IMR-90 (cell line): ENCODE measurements around the gene PHC2. TPM values are rescaled to one million over a fixed set of nuclear protein-coding genes. Genes with fewer than 3 reads are reported as not detected.

Experiments
- ATAC-seq: fragments of 200-7000 bp; cut with Tn5 transposase; 2 replicates; pipeline ENCODE4 v1.9.1; 2020; ENCODE audit warnings: low read depth, mild to moderate bottlenecking, moderate library complexity
- BruUV-seq: library from RNA; stranded (reverse); fragments of 400-500 nt; replicated peaks from 2 replicates; lab custom pipeline; 2021; lab: Mats Ljungman, UMichigan
- CTCF ChIA-PET: fragments of 300-600 bp; formaldehyde crosslinking; extraction: SDS; loops from one replicate; lab custom pipeline; 2021; ENCODE audit warnings: antibody characterized with exemption; lab: Yijun Ruan, JAX
- POLR2A ChIA-PET: fragments of 300-600 bp; sonication (Branson Sonifier 250); formaldehyde crosslinking; loops from one replicate; lab custom pipeline; 2022; ENCODE audit warnings: antibody characterized with exemption; ENCODE audit not compliant: unreplicated experiment; lab: Charles Lee
- DNase-seq: peaks from one replicate; pipeline ENCODE4 v3.0.0; 2013
- H2AFZ ChIP-seq: replicated peaks from 2 replicates; pipeline ENCODE3; 2013; ENCODE audit warnings: low read length, mild to moderate bottlenecking; ENCODE audit not compliant: poor library complexity
- H2AK5ac ChIP-seq: 2 replicates; pipeline ENCODE4 v1.6.1; 2013; ENCODE audit warnings: low read depth, low read length, inconsistent platforms
- H2AK9ac ChIP-seq: replicated peaks from 2 replicates; pipeline ENCODE3; 2013; ENCODE audit warnings: mild to moderate bottlenecking, low read depth, low read length, moderate library complexity; ENCODE audit not compliant: poor library complexity
- H2BK120ac ChIP-seq: 2 replicates; pipeline ENCODE4 v1.6.1; 2013; ENCODE audit warnings: low read depth, low read length, inconsistent platforms
- H2BK15ac ChIP-seq: 3 replicates; pipeline ENCODE4 v1.6.1; 2013; ENCODE audit warnings: low read depth, low read length, inconsistent platforms
- H2BK20ac ChIP-seq: 2 replicates; pipeline ENCODE4 v1.6.1; 2013; ENCODE audit warnings: low read depth, mild to moderate bottlenecking, inconsistent platforms, low read length, moderate library complexity
- H2BK5ac ChIP-seq: 2 replicates; pipeline ENCODE4 v1.6.1; 2013; ENCODE audit warnings: mild to moderate bottlenecking, low read depth, low read length, inconsistent platforms; ENCODE audit not compliant: poor library complexity, severe bottlenecking
- H3K14ac ChIP-seq: replicated peaks from 2 replicates; pipeline ENCODE4 v1.6.1; 2013; ENCODE audit warnings: low read depth, low read length, inconsistent platforms
- H3K18ac ChIP-seq: 2 replicates; pipeline ENCODE4 v1.6.1; 2013; ENCODE audit warnings: low read depth, low read length, control low read depth
- H3K23ac ChIP-seq: 2 replicates; pipeline ENCODE4 v1.6.1; 2013; ENCODE audit warnings: low read depth, low read length, inconsistent platforms
- H3K27ac ChIP-seq: 2 replicates; pipeline ENCODE4 v1.5.1; 2013; ENCODE audit warnings: mild to moderate bottlenecking, control low read depth, low read length; ENCODE audit not compliant: insufficient read depth
- H3K27me3 ChIP-seq: 2 replicates; pipeline ENCODE4 v1.6.1; 2013; ENCODE audit warnings: low read length; ENCODE audit not compliant: control insufficient read depth, insufficient read depth
- H3K36me3 ChIP-seq: 2 replicates; pipeline ENCODE4 v1.6.1; 2013; ENCODE audit warnings: low read length, mixed read lengths; ENCODE audit not compliant: control insufficient read depth, insufficient read depth
- H3K4ac ChIP-seq: 2 replicates; pipeline ENCODE4 v1.6.1; 2013; ENCODE audit warnings: low read depth, low read length, inconsistent platforms
- H3K4me1 ChIP-seq: 2 replicates; pipeline ENCODE4 v1.6.1; 2013; ENCODE audit warnings: low read length, mixed read lengths; ENCODE audit not compliant: control insufficient read depth, insufficient read depth
- H3K4me2 ChIP-seq: 2 replicates; pipeline ENCODE4 v1.6.1; 2013; ENCODE audit warnings: low read depth, mild to moderate bottlenecking, control low read depth, low read length, moderate library complexity
- H3K4me3 ChIP-seq: 2 replicates; pipeline ENCODE4 v1.5.1; 2013; ENCODE audit warnings: low read depth, mild to moderate bottlenecking, control low read depth, low read length, moderate library complexity; ENCODE audit not compliant: insufficient read depth
- H3K56ac ChIP-seq: 2 replicates; pipeline ENCODE4 v1.6.1; 2013; ENCODE audit warnings: low read length, inconsistent platforms; ENCODE audit not compliant: insufficient read depth; ENCODE audit errors: extremely low read depth
- H3K79me1 ChIP-seq, 2 experiments: 2 replicates each; pipeline ENCODE4 v1.6.1; 2013; ENCODE audit warnings: low read length in 2 of 2, inconsistent platforms in 1 of 2, low read depth in 1 of 2
- H3K9ac ChIP-seq: 2 replicates; pipeline ENCODE4 v1.6.1; 2013; ENCODE audit warnings: low read depth, low read length, control low read depth
- H3K9me1 ChIP-seq: 2 replicates; pipeline ENCODE4 v1.6.1; 2013; ENCODE audit warnings: low read length, inconsistent platforms; ENCODE audit not compliant: insufficient read depth
- H3K9me3 ChIP-seq: 2 replicates; pipeline ENCODE4 v1.6.1; 2013; ENCODE audit warnings: low read length; ENCODE audit not compliant: control insufficient read depth, insufficient read depth
- H4K20me1 ChIP-seq: 2 replicates; pipeline ENCODE4 v1.6.1; 2013; ENCODE audit warnings: low read length, inconsistent platforms; ENCODE audit not compliant: insufficient read depth
- H4K5ac ChIP-seq: 2 replicates; pipeline ENCODE4 v1.6.1; 2013; ENCODE audit warnings: mild to moderate bottlenecking, low read depth, low read length, control low read depth
- H4K8ac ChIP-seq, 2 experiments: 2 replicates each; pipeline ENCODE4 v1.6.1; 2013; ENCODE audit warnings: low read depth in 2 of 2, low read length in 2 of 2, control low read depth in 1 of 2, inconsistent platforms in 1 of 2
- H4K91ac ChIP-seq: 2 replicates; pipeline ENCODE4 v1.6.1; 2013; ENCODE audit warnings: low read depth, low read length, inconsistent platforms; ENCODE audit not compliant: insufficient read depth
- WGBS, 2 experiments: methylation state at CpG; one replicate each; pipeline versions ENCODE4 v1.1.5 to v1.1.7; 2013; ENCODE audit warnings: missing lambda C conversion rate in 2 of 2; ENCODE audit not compliant: insufficient read length in 1 of 2; ENCODE audit errors: extremely low coverage in 2 of 2; 5-methylcytosine and 5-hydroxymethylcytosine counted together
- dilution Hi-C: fragments of 300-500 bp; cut with HindIII; formaldehyde crosslinking; loops from one replicate; pipeline ENCODE4 v1.14.3; 2018; ENCODE audit warnings: low sequenced_read_pairs; ENCODE audit not compliant: unreplicated experiment
- in situ Hi-C: fragments of 300-500 bp; cut with MboI; formaldehyde crosslinking; loops from 3 replicates; pipeline ENCODE4 v1.14.3; 2019; ENCODE audit warnings: low sequenced_read_pairs, inconsistent platforms, mixed read lengths
- intact Hi-C: fragments of 100-400 bp; cut with micrococcal nuclease; formaldehyde crosslinking; loops from 2 replicates; pipeline ENCODE4 v1.10.0; 2022
- polyA plus RNA-seq, 3 experiments: library from polyadenylated mRNA; depleted of rRNA; stranded (reverse); fragments of >200 nt; gene quantifications; 2 replicates each; pipeline ENCODE4 v1.2.3, GENCODE V29; 2012; ENCODE audit warnings: low replicate concordance in 1 of 3
- total RNA-seq: library from RNA; depleted of rRNA; stranded (reverse); fragments of >200 nt; gene quantifications from 2 replicates; pipeline ENCODE4 v1.2.3, GENCODE V29; 2012
- TF ChIP-seq, protein P1 (sequence below): fragments of 150-350 bp; IDR thresholded peaks from 2 replicates; pipeline ENCODE4 v1.6.1; 2017; ENCODE audit warnings: mild to moderate bottlenecking, antibody characterized with exemption, low read length, low read depth

The PHC2 gene
- total and polyA plus RNA-seq, 2 of the 4 experiments (the other 2 are of a cell fraction) = 46.4 to 98.1 TPM

DNA sequence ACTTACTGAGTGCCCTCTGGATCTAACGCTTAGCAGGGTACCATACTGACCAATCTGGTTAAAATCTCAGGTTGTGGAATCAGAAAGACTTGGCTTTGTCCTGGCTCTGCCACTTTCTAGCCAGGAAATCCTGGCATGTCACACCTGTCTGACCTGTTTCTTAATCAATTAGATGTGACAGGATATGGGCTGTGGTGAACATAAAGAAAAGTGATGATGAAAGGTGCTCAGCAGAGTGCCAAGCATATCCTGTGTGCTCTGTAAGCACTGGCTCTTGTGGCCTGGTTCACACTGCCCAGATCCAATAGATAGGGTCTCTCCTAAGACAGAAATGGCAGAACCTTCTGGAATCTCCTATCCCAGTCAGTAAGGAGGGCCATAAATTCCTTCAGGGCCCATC, 53.9 kb downstream of the PHC2 start:
- Histone ChIP-seq H4K5ac (no peak overlapping the region), H2BK20ac (peak overlapping the region; percentile 8; the same call in 1 of the 2 replicates), H3K4me3 (no peak overlapping the region), H4K8ac (peak overlapping the region in 1 of 2 experiments; percentile 19; a peak in 1 of 4 replicates), H3K4me1 (peaks cover 26% of the 10 kb centered on the region), H3K18ac (peak overlapping the region; percentile 24; the same call in 1 of the 2 replicates), H3K79me1 (0 out of 4 replicates have a peak, but pooled peaks cover 0 to 8% of the 10 kb centered on the region in 2 experiments), H2BK5ac (no peak overlapping the region), H3K14ac (no peak overlapping the region), H2BK15ac (peak overlapping the region; percentile 34; the same call in 1 of the 3 replicates), H4K20me1 (no peaks in the 10 kb centered on the region; the same call in 1 of the 2 replicates), H3K9ac (no peak overlapping the region), H2AK5ac (peak overlapping the region; percentile 45; the same call in 1 of the 2 replicates), H3K9me3 (no peaks in the 10 kb centered on the region), H3K36me3 (peaks cover 1% of the 10 kb centered on the region; the same call in 1 of the 2 replicates), H3K23ac (no peak overlapping the region), H3K9me1 (peaks cover 16% of the 10 kb centered on the region), H3K27ac (no peak overlapping the region), H4K91ac (peak overlapping the region; percentile 38; the same call in 1 of the 2 replicates), H3K4ac (0 out of 2 replicates have a peak overlapping the region, but pooled peaks have one; percentile 39), H3K56ac (no peak overlapping the region), H3K4me2 (no peak overlapping the region), H3K27me3 (no peaks in the 10 kb centered on the region), H2AK9ac (no peak overlapping the region), H2AFZ (no peak overlapping the region), H2BK120ac (0 out of 2 replicates have a peak overlapping the region, but pooled peaks have one; percentile 33)
- ChIA-PET CTCF (interaction anchor here (0.6 kb wide), 1 partner anchor 62 kb away, joined by 3 read pairs; no protein-coding TSS in a partner anchor), POLR2A (interaction anchor here (0.6 kb wide), 1 partner anchor 27 kb away, joined by 6 read pairs; no protein-coding TSS in a partner anchor)
- in situ Hi-C loops = no loop called here
- no peak for DNase-seq
- TF ChIP-seq, protein P1, sequence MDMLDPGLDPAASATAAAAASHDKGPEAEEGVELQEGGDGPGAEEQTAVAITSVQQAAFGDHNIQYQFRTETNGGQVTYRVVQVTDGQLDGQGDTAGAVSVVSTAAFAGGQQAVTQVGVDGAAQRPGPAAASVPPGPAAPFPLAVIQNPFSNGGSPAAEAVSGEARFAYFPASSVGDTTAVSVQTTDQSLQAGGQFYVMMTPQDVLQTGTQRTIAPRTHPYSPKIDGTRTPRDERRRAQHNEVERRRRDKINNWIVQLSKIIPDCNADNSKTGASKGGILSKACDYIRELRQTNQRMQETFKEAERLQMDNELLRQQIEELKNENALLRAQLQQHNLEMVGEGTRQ = no peak
- intact Hi-C loops = no loop called here
- no TSS peak for BruUV-seq
- dilution Hi-C loops = no loop called here
- no peak for ATAC-seq
- 100% methylated on average over 1 of the region's 1 CpG; no CpG with 5 or more reads in 1 of the 2 experiments for WGBS, 2 experiments
